Measurements from ENCODE around the gene DAGLB. TPM values are rescaled to one million over a fixed set of nuclear protein-coding genes. Genes with fewer than 3 reads are reported as not detected.
"Not testable (repeated sequence)": the region's sequence is repeated elsewhere in the genome, so short reads cannot be mapped to it uniquely, and the experiment has no call there.

DAGLB gene
- polyA plus RNA-seq, 1 experiment = 25.3 TPM

DNA sequence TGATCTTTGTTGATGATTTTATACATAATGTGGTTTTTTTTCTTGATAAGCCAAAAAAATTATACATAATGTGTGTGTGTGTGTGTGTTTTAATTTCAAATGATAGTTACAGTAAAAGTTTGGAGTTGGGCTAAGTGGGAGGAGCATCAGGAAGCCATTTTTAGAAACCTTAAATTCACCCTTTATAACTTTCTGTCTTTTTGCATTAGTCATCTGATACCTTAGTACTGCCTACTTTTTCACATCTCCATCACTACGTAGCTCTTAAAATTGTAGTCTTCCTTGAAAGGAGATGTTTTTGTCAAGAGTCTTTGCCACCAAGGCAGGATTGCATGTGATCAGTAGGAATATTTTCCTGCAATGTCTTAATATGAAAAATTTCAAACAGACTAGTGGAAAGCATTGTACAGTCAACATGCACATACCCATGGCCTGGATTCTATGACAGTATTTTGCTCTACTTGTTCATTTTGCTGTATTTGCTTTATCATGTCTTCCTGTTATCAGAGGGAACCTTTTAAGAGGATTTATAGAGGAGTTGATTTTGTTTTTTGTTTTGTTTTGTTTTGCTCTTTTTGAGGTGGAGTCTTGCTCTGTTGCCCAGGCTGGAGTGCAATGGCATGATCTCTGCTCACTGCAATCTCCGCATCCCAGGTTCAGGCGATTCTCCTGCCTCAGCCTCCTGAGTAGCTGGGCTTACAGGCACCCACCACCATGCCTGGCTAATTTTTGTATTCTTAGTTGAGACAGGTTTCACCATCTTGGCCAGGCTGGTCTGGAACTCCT lies 67.3 kb downstream of the DAGLB start:
- CTCF ChIA-PET = no interaction called here
- Histone ChIP-seq H3K9me3 (ENCODE audit: control insufficient read depth, insufficient read depth, low read length) (no peaks in the 10 kb centered on the region), H3K27ac (ENCODE audit: low read depth, low read length) (no peak overlapping the region), H3K4me3 (ENCODE audit: low read depth, low read length) (no peak overlapping the region), H3K27me3 (ENCODE audit: control insufficient read depth, insufficient read depth, low read length) (no peaks in the 10 kb centered on the region)
- DNase-seq (ENCODE audit: low read depth, low spot score) = no peak
- TF ChIP-seq, protein P1, sequence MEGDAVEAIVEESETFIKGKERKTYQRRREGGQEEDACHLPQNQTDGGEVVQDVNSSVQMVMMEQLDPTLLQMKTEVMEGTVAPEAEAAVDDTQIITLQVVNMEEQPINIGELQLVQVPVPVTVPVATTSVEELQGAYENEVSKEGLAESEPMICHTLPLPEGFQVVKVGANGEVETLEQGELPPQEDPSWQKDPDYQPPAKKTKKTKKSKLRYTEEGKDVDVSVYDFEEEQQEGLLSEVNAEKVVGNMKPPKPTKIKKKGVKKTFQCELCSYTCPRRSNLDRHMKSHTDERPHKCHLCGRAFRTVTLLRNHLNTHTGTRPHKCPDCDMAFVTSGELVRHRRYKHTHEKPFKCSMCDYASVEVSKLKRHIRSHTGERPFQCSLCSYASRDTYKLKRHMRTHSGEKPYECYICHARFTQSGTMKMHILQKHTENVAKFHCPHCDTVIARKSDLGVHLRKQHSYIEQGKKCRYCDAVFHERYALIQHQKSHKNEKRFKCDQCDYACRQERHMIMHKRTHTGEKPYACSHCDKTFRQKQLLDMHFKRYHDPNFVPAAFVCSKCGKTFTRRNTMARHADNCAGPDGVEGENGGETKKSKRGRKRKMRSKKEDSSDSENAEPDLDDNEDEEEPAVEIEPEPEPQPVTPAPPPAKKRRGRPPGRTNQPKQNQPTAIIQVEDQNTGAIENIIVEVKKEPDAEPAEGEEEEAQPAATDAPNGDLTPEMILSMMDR (IDR thresholded peaks at IDR 0.05; ENCODE audit: low read depth, low read length) = no peak
- POLR2A ChIA-PET = no interaction called here

DNA sequence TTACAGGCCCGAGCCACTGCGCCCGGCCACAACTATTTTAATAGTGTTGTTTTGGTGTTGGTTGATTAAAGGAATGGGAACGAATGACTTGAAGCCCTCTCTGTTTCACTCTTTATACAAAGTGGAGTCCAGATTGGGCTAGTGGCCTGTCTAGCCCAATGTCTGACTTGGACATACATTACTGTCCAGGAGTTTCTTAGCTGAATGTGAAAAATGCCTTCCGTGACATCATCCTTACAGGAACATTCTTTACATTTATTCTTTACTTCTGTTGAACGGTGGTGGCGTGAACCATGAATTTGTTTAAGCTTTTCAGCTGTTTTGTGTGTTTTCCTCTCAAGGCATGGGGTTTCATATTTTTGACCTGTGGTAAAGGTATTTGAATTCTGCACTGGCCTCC lies 67.9 kb downstream of the DAGLB start:
- DNase-seq (ENCODE audit: low read depth, low spot score) = no peak

DNA sequence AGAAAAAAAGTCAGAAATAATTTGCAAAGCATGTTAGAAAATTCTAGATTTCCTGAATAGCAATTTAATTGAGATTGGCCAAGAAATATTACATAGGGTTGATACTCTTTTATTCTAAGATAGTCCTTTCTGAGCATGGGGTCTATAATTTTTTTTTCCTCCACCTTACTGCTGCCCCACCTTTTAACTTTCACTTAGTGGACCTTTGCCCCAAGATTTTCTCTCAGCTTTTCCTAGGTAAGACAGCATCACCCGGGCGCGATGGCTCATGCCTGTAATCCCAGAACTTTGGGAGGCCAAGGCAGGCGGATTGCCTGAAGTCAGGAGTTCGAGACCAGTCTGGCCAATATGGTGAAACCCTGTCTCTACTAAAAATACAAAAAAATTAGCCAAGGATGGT lies 69.2 kb downstream of the DAGLB start:
- H3K27ac ChIP-seq (ENCODE audit: low read depth, low read length); H3K27me3 ChIP-seq (ENCODE audit: control insufficient read depth, insufficient read depth, low read length); CTCF ChIA-PET; H3K4me3 ChIP-seq (ENCODE audit: low read depth, low read length); H3K9me3 ChIP-seq (ENCODE audit: control insufficient read depth, insufficient read depth, low read length); DNase-seq (ENCODE audit: low read depth, low spot score): not testable (repeated sequence)
- POLR2A ChIA-PET = interaction anchor here (0.6 kb wide), 1 partner anchor 18 kb away, joined by 6 read pairs; no protein-coding TSS in a partner anchor

More for the DNA sequence above, 67.9 kb downstream of the DAGLB start:
- Histone ChIP-seq H3K27ac (ENCODE audit: low read depth, low read length) (no peak overlapping the region), H3K4me3 (ENCODE audit: low read depth, low read length) (no peak overlapping the region), H3K27me3 (ENCODE audit: control insufficient read depth, insufficient read depth, low read length) (no peaks in the 10 kb centered on the region), H3K9me3 (ENCODE audit: control insufficient read depth, insufficient read depth, low read length) (no peaks in the 10 kb centered on the region)
- TF ChIP-seq, protein P1 (IDR thresholded peaks at IDR 0.05; ENCODE audit: low read depth, low read length) = no peak
- ChIA-PET CTCF (no interaction called here), POLR2A (no interaction called here)

DNA sequence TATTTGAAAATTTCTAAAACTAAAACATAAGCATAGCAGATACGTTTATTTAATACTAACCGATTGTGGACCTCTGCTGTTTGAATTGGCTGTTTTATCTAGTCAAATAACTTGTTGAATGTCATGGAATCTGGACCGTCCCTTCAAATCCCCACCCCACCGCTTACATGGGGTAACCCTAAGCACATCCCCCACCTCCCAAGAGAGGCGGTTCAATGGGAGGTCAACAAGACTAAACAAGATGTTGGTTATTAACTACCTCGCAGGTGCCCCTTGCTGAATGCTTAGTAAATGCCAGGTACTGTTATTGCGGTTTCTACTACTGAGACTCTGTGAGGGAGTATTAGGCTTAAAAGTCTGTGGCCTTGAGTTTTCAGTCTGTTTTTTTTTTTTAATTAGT lies 70.9 kb downstream of the DAGLB start:
- TF ChIP-seq, protein P1 (IDR thresholded peaks at IDR 0.05; ENCODE audit: low read depth, low read length) = no peak

DNA sequence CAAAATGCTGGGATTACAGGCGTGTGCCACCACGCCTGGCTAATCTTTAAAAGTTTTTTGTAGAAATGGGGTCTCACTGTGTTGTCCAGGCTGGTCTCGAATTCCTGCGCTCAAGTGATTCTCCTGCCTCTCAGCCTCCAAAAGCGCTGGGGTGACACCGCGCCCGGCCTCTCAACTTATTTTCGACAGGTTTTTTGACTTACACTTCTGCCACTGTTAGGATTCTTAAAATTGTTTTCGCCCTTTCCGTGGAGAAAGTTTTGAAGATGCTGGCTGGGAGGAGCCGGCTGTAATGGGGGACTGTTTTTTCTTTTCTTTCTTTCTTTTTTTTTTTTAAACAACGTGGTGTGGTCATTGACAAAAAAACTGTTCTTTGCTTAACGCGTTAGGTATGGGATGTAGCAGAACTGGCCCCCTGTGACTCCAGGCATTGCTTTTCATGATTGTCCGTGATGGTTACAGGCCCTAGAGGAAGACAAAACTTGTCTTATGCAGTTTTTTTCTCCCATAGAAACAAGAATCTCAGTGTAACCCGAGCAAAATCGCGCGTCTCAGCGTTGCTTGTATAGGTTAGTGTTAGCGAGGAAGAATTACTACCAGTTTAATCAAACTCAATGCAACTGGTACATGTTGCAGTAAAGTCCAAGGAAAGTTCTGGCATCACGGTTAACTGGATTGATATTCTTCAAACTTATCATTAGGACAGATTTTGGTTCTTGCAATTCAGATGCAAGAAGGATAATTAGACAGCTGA lies 72.2 kb downstream of the DAGLB start:
- H3K9me3 ChIP-seq (ENCODE audit: control insufficient read depth, insufficient read depth, low read length) = no peaks in the 10 kb centered on the region
- ChIA-PET CTCF (interaction anchor here (1.2 kb wide), 1 partner anchor 378 kb away, joined by 3 read pairs; no protein-coding TSS in a partner anchor), POLR2A (no interaction called here)
- no peak for DNase-seq (ENCODE audit: low read depth, low spot score)
- H3K27ac ChIP-seq (ENCODE audit: low read depth, low read length) = peak overlapping the region; percentile 52
- H3K4me3 ChIP-seq (ENCODE audit: low read depth, low read length) = peak overlapping the region; percentile 75
- no peaks in the 10 kb centered on the region for H3K27me3 ChIP-seq (ENCODE audit: control insufficient read depth, insufficient read depth, low read length)
- TF ChIP-seq, protein P1 (IDR thresholded peaks at IDR 0.05; ENCODE audit: low read depth, low read length) = no peak

More for the DNA sequence above, 70.9 kb downstream of the DAGLB start:
- H3K27ac ChIP-seq (ENCODE audit: low read depth, low read length) = no peak overlapping the region
- H3K27me3 ChIP-seq (ENCODE audit: control insufficient read depth, insufficient read depth, low read length) = no peaks in the 10 kb centered on the region
- no peak for DNase-seq (ENCODE audit: low read depth, low spot score)
- no peaks in the 10 kb centered on the region for H3K9me3 ChIP-seq (ENCODE audit: control insufficient read depth, insufficient read depth, low read length)
- ChIA-PET POLR2A (interaction anchor here (0.7 kb wide), 2 partner anchors 71 to 179 kb away, joined by 6 to 8 read pairs; no protein-coding TSS in a partner anchor), CTCF (no interaction called here)
- peak overlapping the region; percentile 10; the same call in 1 of the 2 replicates for H3K4me3 ChIP-seq (ENCODE audit: low read depth, low read length)
